Activated naive CD8-positive, alpha-beta T cell treated with anti-CD3 and anti-CD28 coated beads, Interleukin-2, amount 10 ng/mL, durations not matched to agents 7 days and 5 days (primary cell): ENCODE results near the gene SCYGR8. TPM values are rescaled to one million over a fixed set of nuclear protein-coding genes. Genes with fewer than 3 reads are reported as not detected.

Experiments
- ATAC-seq: fragments of 150-1000 bp; cut with Tn5 transposase; one replicate; pipeline ENCODE4 v1.10.0; 2021; ENCODE audit warnings: low read depth, moderate library complexity
- POLR2A ChIA-PET: fragments of 350-600 bp; sonication (Branson Sonifier 250); formaldehyde crosslinking; loops from one replicate; lab custom pipeline; 2021; ENCODE audit warnings: antibody characterized with exemption; lab: Charles Lee
- DNase-seq: peaks from one replicate; pipeline ENCODE4 v3.0.0; 2021
- H3K27ac Mint-ChIP-seq: one replicate; pipeline ENCODE4 v1.8.0; 2022; ENCODE audit warnings: mild to moderate bottlenecking, mixed read lengths
- H3K27me3 Mint-ChIP-seq: one replicate; pipeline ENCODE4 v1.8.0; 2022; ENCODE audit warnings: mild to moderate bottlenecking, moderate library complexity, mixed read lengths
- H3K36me3 Mint-ChIP-seq: one replicate; pipeline ENCODE4 v1.8.0; 2021; ENCODE audit warnings: mild to moderate bottlenecking, mixed read lengths
- H3K4me1 Mint-ChIP-seq: one replicate; pipeline ENCODE4 v1.8.0; 2021; ENCODE audit warnings: mixed read lengths
- H3K4me3 Mint-ChIP-seq: one replicate; pipeline ENCODE4 v1.8.0; 2022; ENCODE audit warnings: mild to moderate bottlenecking, moderate library complexity, mixed read lengths
- H3K9me3 Mint-ChIP-seq: one replicate; pipeline ENCODE4 v1.8.0; 2021; ENCODE audit warnings: mixed read lengths
- total RNA-seq, 2 experiments: library from RNA; stranded (reverse); gene quantifications; one replicate each; pipeline ENCODE4 v1.2.3, GENCODE V29; 2021

SCYGR8 gene
- not detected for total RNA-seq

- ATAC-seq (no peak), DNase-seq (no peak)
- Mint-ChIP-seq H3K27ac (no peak within 1 kb of the TSS), H3K4me3 (no peak within 1 kb of the TSS), H3K27me3 (peaks cover 7% of the 10 kb centered on the region), H3K4me1 (no peaks in the 10 kb centered on the region), H3K36me3 (no peaks in the 10 kb centered on the region), H3K9me3 (no peaks in the 10 kb centered on the region)
- POLR2A ChIA-PET: no interaction called here
Observed at GRCh38 chr2:227745594-227745993, at the start of gene SCYGR8. Gene SCYGR8, plus strand, starts transcription at chr2:227745894. Its CDS starts 0 bp downstream, at chr2:227745894.

- POLR2A ChIA-PET: no interaction called here
- ATAC-seq: no peak
- H3K27ac Mint-ChIP-seq: no peak overlapping the region
- no peak overlapping the region for H3K4me3 Mint-ChIP-seq
- H3K27me3 Mint-ChIP-seq: peaks cover 14% of the 10 kb centered on the region
- DNase-seq: no peak
- H3K9me3 Mint-ChIP-seq: no peaks in the 10 kb centered on the region
- H3K36me3 Mint-ChIP-seq: no peaks in the 10 kb centered on the region
- no peaks in the 10 kb centered on the region for H3K4me1 Mint-ChIP-seq
Observed at GRCh38 chr2:227696990-227697679, 48.6 kb upstream of the SCYGR8 start.

GRCh38 chr2:227701556-227701955 lies 44.1 kb upstream of the SCYGR8 start:
- Mint-ChIP-seq H3K9me3 (no peaks in the 10 kb centered on the region), H3K4me1 (no peaks in the 10 kb centered on the region), H3K36me3 (no peaks in the 10 kb centered on the region), H3K27me3 (peaks cover 4% of the 10 kb centered on the region), H3K4me3 (no peak overlapping the region), H3K27ac (no peak overlapping the region)
- ATAC-seq (no peak), DNase-seq (no peak)
- POLR2A ChIA-PET: no interaction called here

GRCh38 chr2:227703280-227703732 lies 42.4 kb upstream of the SCYGR8 start:
- Mint-ChIP-seq H3K36me3 (no peaks in the 10 kb centered on the region), H3K27me3 (peaks cover 1% of the 10 kb centered on the region), H3K4me3 (no peak overlapping the region), H3K27ac (no peak overlapping the region), H3K9me3 (no peaks in the 10 kb centered on the region), H3K4me1 (no peaks in the 10 kb centered on the region)
- ATAC-seq: no peak
- DNase-seq: no peak
- POLR2A ChIA-PET: interaction anchor here (0.6 kb wide), 1 partner anchor 1584 kb away, joined by 3 read pairs; no protein-coding TSS in a partner anchor

- Mint-ChIP-seq H3K4me1 (no peaks in the 10 kb centered on the region), H3K4me3 (no peak overlapping the region), H3K27me3 (no peaks in the 10 kb centered on the region), H3K9me3 (no peaks in the 10 kb centered on the region), H3K27ac (no peak overlapping the region), H3K36me3 (no peaks in the 10 kb centered on the region)
- ATAC-seq (no peak), DNase-seq (no peak)
- POLR2A ChIA-PET: no interaction called here
Observed at GRCh38 chr2:227703961-227704360, 41.7 kb upstream of the SCYGR8 start.

GRCh38 chr2:227706859-227707258 lies 38.8 kb upstream of the SCYGR8 start:
- Mint-ChIP-seq H3K9me3 (no peaks in the 10 kb centered on the region), H3K4me1 (no peaks in the 10 kb centered on the region), H3K27ac (no peak overlapping the region), H3K4me3 (no peak overlapping the region), H3K27me3 (no peaks in the 10 kb centered on the region), H3K36me3 (no peaks in the 10 kb centered on the region)
- DNase-seq: no peak
- ATAC-seq: no peak
- POLR2A ChIA-PET: no interaction called here

- no peak for ATAC-seq
- Mint-ChIP-seq H3K27ac (no peak overlapping the region), H3K36me3 (no peaks in the 10 kb centered on the region)
Observed at GRCh38 chr2:227707390-227707789, 38.3 kb upstream of the SCYGR8 start.

GRCh38 chr2:227710986-227711385 lies 34.7 kb upstream of the SCYGR8 start:
- DNase-seq: no peak

More at GRCh38 chr2:227707390-227707789, 38.3 kb upstream of the SCYGR8 start:
- Mint-ChIP-seq H3K9me3 (no peaks in the 10 kb centered on the region), H3K4me1 (no peaks in the 10 kb centered on the region), H3K27me3 (peaks cover 3% of the 10 kb centered on the region), H3K4me3 (no peak overlapping the region)
- DNase-seq: no peak
- POLR2A ChIA-PET: no interaction called here

GRCh38 chr2:227713291-227713690 lies 32.4 kb upstream of the SCYGR8 start:
- ATAC-seq (no peak), DNase-seq (no peak)
- H3K36me3 Mint-ChIP-seq: no peaks in the 10 kb centered on the region
- no peak overlapping the region for H3K27ac Mint-ChIP-seq
- peaks cover 30% of the 10 kb centered on the region for H3K27me3 Mint-ChIP-seq
- no peaks in the 10 kb centered on the region for H3K9me3 Mint-ChIP-seq
- POLR2A ChIA-PET: no interaction called here
- no peaks in the 10 kb centered on the region for H3K4me1 Mint-ChIP-seq
- H3K4me3 Mint-ChIP-seq: no peak overlapping the region

More at GRCh38 chr2:227710986-227711385, 34.7 kb upstream of the SCYGR8 start:
- Mint-ChIP-seq H3K9me3 (no peaks in the 10 kb centered on the region), H3K4me3 (no peak overlapping the region), H3K27ac (no peak overlapping the region), H3K4me1 (no peaks in the 10 kb centered on the region), H3K27me3 (peaks cover 12% of the 10 kb centered on the region), H3K36me3 (no peaks in the 10 kb centered on the region)
- POLR2A ChIA-PET: no interaction called here
- no peak for ATAC-seq

GRCh38 chr2:227716501-227716900 lies 29.2 kb upstream of the SCYGR8 start:
- POLR2A ChIA-PET: no interaction called here
- DNase-seq (no peak), ATAC-seq (no peak)
- peaks cover 39% of the 10 kb centered on the region for H3K27me3 Mint-ChIP-seq
- H3K4me1 Mint-ChIP-seq: no peaks in the 10 kb centered on the region
- no peaks in the 10 kb centered on the region for H3K36me3 Mint-ChIP-seq
- H3K27ac Mint-ChIP-seq: no peak overlapping the region
- no peaks in the 10 kb centered on the region for H3K9me3 Mint-ChIP-seq
- H3K4me3 Mint-ChIP-seq: no peak overlapping the region

GRCh38 chr2:227717687-227718567 lies 27.8 kb upstream of the SCYGR8 start, which contains the start of gene SLC19A3:
Gene SLC19A3, minus strand, starts transcription at chr2:227718028. Its CDS starts 15,710 bp downstream, at chr2:227702318.
- Mint-ChIP-seq H3K27me3 (peaks cover 38% of the 10 kb centered on the region), H3K4me1 (no peaks in the 10 kb centered on the region), H3K4me3 (no peak within 1 kb of the TSS), H3K9me3 (no peaks in the 10 kb centered on the region), H3K27ac (no peak within 1 kb of the TSS), H3K36me3 (no peaks in the 10 kb centered on the region)
- no peak for DNase-seq
- no peak for ATAC-seq
- POLR2A ChIA-PET: no interaction called here

GRCh38 chr2:227719641-227720040 lies 26.1 kb upstream of the SCYGR8 start:
- no peak for DNase-seq
- H3K27me3 Mint-ChIP-seq: peaks cover 32% of the 10 kb centered on the region
- H3K4me3 Mint-ChIP-seq: no peak overlapping the region
- H3K36me3 Mint-ChIP-seq: no peaks in the 10 kb centered on the region
- H3K9me3 Mint-ChIP-seq: no peaks in the 10 kb centered on the region
- ATAC-seq: no peak
- H3K27ac Mint-ChIP-seq: no peak overlapping the region
- H3K4me1 Mint-ChIP-seq: no peaks in the 10 kb centered on the region
- POLR2A ChIA-PET: no interaction called here

- H3K27me3 Mint-ChIP-seq: peaks cover 31% of the 10 kb centered on the region
- no peaks in the 10 kb centered on the region for H3K4me1 Mint-ChIP-seq
- no peak overlapping the region for H3K4me3 Mint-ChIP-seq
- H3K36me3 Mint-ChIP-seq: no peaks in the 10 kb centered on the region
- POLR2A ChIA-PET: no interaction called here
- no peaks in the 10 kb centered on the region for H3K9me3 Mint-ChIP-seq
- DNase-seq (no peak), ATAC-seq (no peak)
- no peak overlapping the region for H3K27ac Mint-ChIP-seq
Observed at GRCh38 chr2:227720680-227721079, 25.0 kb upstream of the SCYGR8 start.
